Mesothelial cell of epicardium (in vitro differentiated cells): ENCODE data around the gene LIN7A. TPM values are rescaled to one million over a fixed set of nuclear protein-coding genes. Genes with fewer than 3 reads are reported as not detected.

Experiments used
- DNase-seq, 2 experiments: peaks; one replicate each; pipeline ENCODE4 v3.0.0; 2021; ENCODE audit warnings: low spot score in 2 of 2; ENCODE audit not compliant: unreplicated experiment in 2 of 2
- H3K27ac Mint-ChIP-seq: 2 replicates; pipeline ENCODE4 v1.8.0; 2021; ENCODE audit warnings: mixed read lengths
- H3K27me3 Mint-ChIP-seq: 2 replicates; pipeline ENCODE4 v1.8.0; 2021; ENCODE audit warnings: low read depth, mixed read lengths
- H3K36me3 Mint-ChIP-seq: 2 replicates; pipeline ENCODE4 v1.8.0; 2021; ENCODE audit warnings: mixed read lengths
- H3K4me1 Mint-ChIP-seq: 2 replicates; pipeline ENCODE4 v1.8.0; 2021; ENCODE audit warnings: mixed read lengths
- H3K4me3 Mint-ChIP-seq: 2 replicates; pipeline ENCODE4 v1.8.0; 2021; ENCODE audit warnings: mild to moderate bottlenecking, moderate library complexity, mixed read lengths
- H3K9me3 Mint-ChIP-seq: 2 replicates; pipeline ENCODE4 v1.8.0; 2021; ENCODE audit warnings: mixed read lengths
- CTCF ChIP-seq: fragments of 200-600 bp; sonication (generic); IDR thresholded peaks from one replicate; pipeline ENCODE4 v1.5.0; 2021; ENCODE audit warnings: antibody characterized with exemption; ENCODE audit not compliant: unreplicated experiment
- total RNA-seq: library from RNA; stranded (reverse); gene quantifications from 3 replicates; pipeline ENCODE4 v1.2.1, GENCODE V29; 2021

LIN7A gene
- total RNA-seq, 1 donor from 2014 or later = 9.9 TPM

- TF ChIP-seq CTCF = no peak
- DNase-seq = no peak
- H3K27me3 Mint-ChIP-seq = no peaks in the 10 kb centered on the region
Observed at GRCh38 chr12:80968326-80968725, 30.6 kb upstream of the LIN7A start.

GRCh38 chr12:80967565-80967964 lies 29.8 kb upstream of the LIN7A start:
- Mint-ChIP-seq H3K36me3 (no peaks in the 10 kb centered on the region), H3K27ac (no peak overlapping the region), H3K4me3 (no peak overlapping the region), H3K4me1 (no peaks in the 10 kb centered on the region), H3K27me3 (no peaks in the 10 kb centered on the region), H3K9me3 (peaks cover 14% of the 10 kb centered on the region)
- no peak for DNase-seq
- no peak for TF ChIP-seq CTCF

More at GRCh38 chr12:80968326-80968725, 30.6 kb upstream of the LIN7A start:
- Mint-ChIP-seq H3K9me3 (peaks cover 6% of the 10 kb centered on the region), H3K36me3 (no peaks in the 10 kb centered on the region), H3K27ac (no peak overlapping the region), H3K4me1 (no peaks in the 10 kb centered on the region), H3K4me3 (no peak overlapping the region)

GRCh38 chr12:80966001-80966400 lies 28.3 kb upstream of the LIN7A start:
- DNase-seq = no peak
- H3K27me3 Mint-ChIP-seq = no peaks in the 10 kb centered on the region
- no peaks in the 10 kb centered on the region for H3K36me3 Mint-ChIP-seq
- TF ChIP-seq CTCF = no peak
- peaks cover 22% of the 10 kb centered on the region for H3K9me3 Mint-ChIP-seq
- no peaks in the 10 kb centered on the region for H3K4me1 Mint-ChIP-seq
- no peak overlapping the region for H3K4me3 Mint-ChIP-seq
- no peak overlapping the region for H3K27ac Mint-ChIP-seq

- Mint-ChIP-seq H3K4me3 (no peak overlapping the region), H3K4me1 (no peaks in the 10 kb centered on the region), H3K9me3 (peaks cover 14% of the 10 kb centered on the region), H3K27ac (no peak overlapping the region), H3K27me3 (no peaks in the 10 kb centered on the region), H3K36me3 (no peaks in the 10 kb centered on the region)
- no peak for DNase-seq
- TF ChIP-seq CTCF = no peak
Observed at GRCh38 chr12:80958162-80958561, 20.4 kb upstream of the LIN7A start.

GRCh38 chr12:80954857-80955520 lies 17.3 kb upstream of the LIN7A start:
- Mint-ChIP-seq H3K27ac (no peak overlapping the region), H3K36me3 (no peaks in the 10 kb centered on the region), H3K4me3 (no peak overlapping the region), H3K27me3 (no peaks in the 10 kb centered on the region), H3K4me1 (no peaks in the 10 kb centered on the region), H3K9me3 (no peaks in the 10 kb centered on the region)
- TF ChIP-seq CTCF = no peak
- DNase-seq = no peak
